Activated CD4-positive, alpha-beta T cell treated with anti-CD3 and anti-CD28 coated beads, Interleukin-10, Interleukin-2, amounts not matched to agents 100 ng/mL and 50 ng/mL, durations not matched to agents 16 hours and 8 hours (primary cell): Measurements from ENCODE around the gene CLEC2L.

Source experiments
- DNase-seq: peaks from one replicate; pipeline ENCODE4 v3.0.0-alpha.2; 2020

The CLEC2L gene

DNA sequence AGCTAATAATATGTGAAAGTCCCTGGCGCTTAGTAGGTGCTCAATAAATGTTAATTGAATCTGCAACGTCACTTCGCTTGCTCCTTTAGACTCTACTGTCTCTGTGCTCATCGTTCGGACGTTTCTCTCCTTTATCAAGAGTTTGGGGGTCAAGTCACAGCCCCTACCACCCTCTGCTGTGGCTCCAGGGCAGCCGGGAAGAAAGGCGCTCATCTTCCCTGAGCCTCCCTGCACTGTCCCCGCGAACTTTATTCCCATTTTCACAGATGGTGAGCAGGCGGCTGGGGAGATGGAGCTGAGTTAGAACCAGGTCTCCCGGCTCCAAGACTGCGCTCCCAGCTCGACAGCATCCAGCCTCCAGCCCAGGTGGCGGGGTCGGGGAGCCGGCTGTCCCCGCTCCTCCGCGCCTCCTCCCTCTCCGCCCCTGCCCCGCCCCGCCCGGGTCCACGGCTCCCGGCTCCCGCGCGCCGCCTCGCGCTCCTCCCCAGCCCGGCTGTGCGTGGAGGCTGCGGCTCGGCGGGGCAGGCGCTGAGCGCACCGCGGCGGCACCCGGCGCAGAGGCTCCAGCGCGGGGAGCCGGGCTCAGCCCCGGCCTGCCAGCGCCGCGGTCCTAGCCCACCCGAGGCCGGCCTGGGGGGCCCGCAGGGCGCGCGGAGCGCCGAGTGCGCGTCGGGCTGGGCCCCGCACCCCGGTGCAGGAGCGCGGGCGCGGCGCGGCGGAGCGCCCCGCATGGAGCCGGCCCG, at the start of gene CLEC2L:
Gene CLEC2L, plus strand, starts transcription at position 487 of the 743 bp plus-strand sequence. Its CDS starts 243 bp downstream, at position 730.
- DNase-seq, result no peak

GRCh38 chr7:139476139-139476538, 47.3 kb upstream of the CLEC2L start:
- DNase-seq, result no peak

GRCh38 chr7:139476891-139477290, 46.6 kb upstream of the CLEC2L start:
- DNase-seq, result no peak

DNA sequence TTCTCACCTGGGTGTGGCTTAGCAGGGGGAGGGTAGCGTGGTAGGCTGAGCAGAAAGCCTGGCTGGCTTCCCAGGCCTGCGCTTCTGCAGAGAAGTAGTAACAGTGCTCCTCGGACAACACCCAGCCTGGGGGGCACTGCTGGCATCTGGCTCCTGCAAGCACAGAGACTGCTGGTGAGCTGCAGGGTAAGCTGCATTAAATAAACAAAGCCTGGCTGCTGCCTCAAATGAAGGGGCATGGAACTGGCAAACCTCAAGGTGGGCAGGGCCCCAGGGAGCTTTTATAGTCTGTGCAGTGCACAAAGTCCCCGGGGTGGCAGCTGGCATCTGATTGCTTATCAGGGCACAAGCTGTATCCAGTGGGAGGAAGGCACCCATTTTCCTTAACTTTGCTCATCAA, 43.9 kb upstream of the CLEC2L start:
- DNase-seq, result no peak

- no peak for DNase-seq
Observed at GRCh38 chr7:139481364-139481763, 42.1 kb upstream of the CLEC2L start.

DNA sequence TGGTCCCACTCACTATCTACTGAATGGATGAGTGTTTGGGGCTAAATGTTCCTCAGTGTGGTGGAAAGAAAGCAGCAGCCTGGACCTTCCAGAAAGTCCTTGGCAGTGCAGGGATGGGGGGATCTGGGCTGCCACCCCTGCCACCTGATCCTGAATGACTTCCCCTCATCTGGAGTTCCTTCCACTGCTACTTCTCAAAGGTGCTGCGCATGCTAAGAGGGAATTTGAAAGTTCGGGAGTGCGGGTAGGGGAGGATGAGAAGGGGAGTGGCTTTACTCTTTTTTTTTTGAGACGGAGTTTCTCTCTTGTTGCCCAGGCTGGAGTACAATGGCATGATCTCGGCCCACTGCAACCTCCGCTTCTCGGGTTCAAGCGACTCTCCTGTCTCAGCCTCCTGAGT, 41.4 kb upstream of the CLEC2L start:
- no peak for DNase-seq

- peak; percentile 31 for DNase-seq
Observed at GRCh38 chr7:139482662-139483466, 40.6 kb upstream of the CLEC2L start.

- no peak for DNase-seq
Observed at GRCh38 chr7:139487366-139488080, 36.0 kb upstream of the CLEC2L start.

- no peak for DNase-seq
Observed at GRCh38 chr7:139488810-139489209, 34.7 kb upstream of the CLEC2L start.

GRCh38 chr7:139490130-139490529, 33.4 kb upstream of the CLEC2L start:
- DNase-seq, result no peak

GRCh38 chr7:139492293-139492692, 31.2 kb upstream of the CLEC2L start:
- DNase-seq, result no peak

- DNase-seq, result peak; percentile 76
Observed at GRCh38 chr7:139494835-139495579, 28.5 kb upstream of the CLEC2L start.

- no peak for DNase-seq
Observed at GRCh38 chr7:139495580-139496125, 27.8 kb upstream of the CLEC2L start.

DNA sequence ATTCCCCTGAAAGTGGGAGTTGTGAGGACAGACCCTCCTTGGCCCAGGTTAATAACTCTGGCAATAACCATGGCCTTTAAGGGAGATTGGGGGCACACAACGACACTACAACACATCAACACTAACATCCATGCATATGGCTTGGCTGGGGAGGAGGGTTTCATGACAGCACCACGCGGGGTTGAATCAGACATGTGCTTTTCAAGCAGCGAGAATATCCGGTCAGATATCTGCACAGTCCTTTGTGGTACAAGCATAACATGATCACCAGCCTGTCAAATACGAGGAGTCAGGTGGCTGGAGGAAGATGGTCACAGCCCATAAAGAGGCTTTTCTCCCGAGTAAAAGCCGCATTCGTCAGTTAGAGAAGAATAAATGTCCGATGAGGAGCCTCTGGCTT, 27.0 kb upstream of the CLEC2L start:
- no peak for DNase-seq

DNA sequence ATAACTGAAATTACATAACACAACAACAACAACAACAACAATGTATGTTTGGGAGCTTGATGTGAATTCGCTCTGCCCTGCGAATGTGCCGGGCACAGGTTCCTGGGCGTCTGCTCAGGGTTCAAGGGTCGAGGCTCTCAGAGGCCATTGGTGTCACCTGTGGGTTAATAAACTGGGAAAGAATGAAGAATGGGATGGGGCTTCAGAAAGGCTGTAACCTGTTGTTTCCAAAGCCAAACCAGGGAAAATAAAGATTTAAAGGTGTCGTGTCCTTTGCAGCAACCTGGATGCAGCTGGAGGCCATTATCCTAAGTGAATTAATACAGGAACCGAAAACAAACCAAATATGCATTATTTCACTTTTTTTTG, 22.7 kb upstream of the CLEC2L start:
- DNase-seq, result no peak

GRCh38 chr7:139502226-139502625, 21.3 kb upstream of the CLEC2L start:
- no peak for DNase-seq

- no peak for DNase-seq
Observed at GRCh38 chr7:139505563-139505962, 17.9 kb upstream of the CLEC2L start.

GRCh38 chr7:139509535-139509934, 13.9 kb upstream of the CLEC2L start:
- DNase-seq, result no peak

GRCh38 chr7:139511315-139511714, 12.2 kb upstream of the CLEC2L start:
- DNase-seq, result no peak

DNA sequence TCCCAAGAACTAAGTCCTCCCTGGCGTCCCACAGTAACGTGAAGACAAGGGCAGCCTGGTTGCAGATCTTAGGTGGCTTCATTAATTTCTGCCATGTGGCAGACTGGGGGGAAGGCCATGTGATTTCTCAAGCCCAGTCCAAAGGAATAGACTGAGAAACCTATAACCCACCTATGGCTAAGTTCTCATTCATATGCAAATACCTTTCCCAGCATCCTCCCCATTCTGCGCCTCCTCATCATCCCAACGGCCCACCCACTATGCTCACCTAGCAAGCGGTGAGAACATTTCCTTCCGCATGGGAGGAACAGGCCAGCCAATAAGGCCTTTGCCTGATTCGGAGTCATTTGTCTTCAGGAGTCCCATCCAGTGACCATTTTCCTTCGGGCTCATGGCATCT, 8.2 kb upstream of the CLEC2L start:
- DNase-seq, result no peak

DNA sequence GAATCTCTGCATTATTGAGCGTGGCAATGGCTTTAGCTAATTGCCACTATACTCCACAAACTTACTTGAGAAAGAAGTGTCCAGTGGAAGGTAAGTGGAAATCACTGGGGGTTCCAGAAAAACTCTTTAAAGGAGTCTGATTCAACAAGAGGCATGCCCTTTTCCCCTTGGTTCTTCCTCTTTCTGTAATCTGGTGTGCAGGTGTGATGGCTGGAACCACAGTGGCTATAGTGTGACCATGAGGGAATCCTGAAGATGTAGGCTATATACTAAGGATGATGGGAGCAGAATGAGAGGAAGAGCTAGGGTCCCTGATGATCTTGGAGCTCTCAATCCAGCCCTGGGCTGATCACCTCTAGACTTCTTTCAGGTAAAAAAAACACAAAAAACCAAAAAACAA, 2.0 kb upstream of the CLEC2L start:
- DNase-seq, result no peak

- DNase-seq, result no peak
Observed at GRCh38 chr7:139522830-139523198, 671 bp upstream of the CLEC2L start.
